ENCODE data around the gene VWC2.

The VWC2 gene

GRCh38 chr7:49775065-49775948 lies 1.9 kb downstream of the VWC2 start:
- no peak overlapping the region for H3K4me3 Mint-ChIP-seq
- peaks cover 72% of the 10 kb centered on the region for H3K27me3 Mint-ChIP-seq
- H3K27ac Mint-ChIP-seq, result no peak overlapping the region
- H3K4me1 Mint-ChIP-seq (ENCODE audit: low read depth), result peaks cover 9% of the 10 kb centered on the region
- no peaks in the 10 kb centered on the region for H3K36me3 Mint-ChIP-seq (ENCODE audit: low read depth)
- no peak for DNase-seq
- H3K9me3 Mint-ChIP-seq, result no peaks in the 10 kb centered on the region

DNA sequence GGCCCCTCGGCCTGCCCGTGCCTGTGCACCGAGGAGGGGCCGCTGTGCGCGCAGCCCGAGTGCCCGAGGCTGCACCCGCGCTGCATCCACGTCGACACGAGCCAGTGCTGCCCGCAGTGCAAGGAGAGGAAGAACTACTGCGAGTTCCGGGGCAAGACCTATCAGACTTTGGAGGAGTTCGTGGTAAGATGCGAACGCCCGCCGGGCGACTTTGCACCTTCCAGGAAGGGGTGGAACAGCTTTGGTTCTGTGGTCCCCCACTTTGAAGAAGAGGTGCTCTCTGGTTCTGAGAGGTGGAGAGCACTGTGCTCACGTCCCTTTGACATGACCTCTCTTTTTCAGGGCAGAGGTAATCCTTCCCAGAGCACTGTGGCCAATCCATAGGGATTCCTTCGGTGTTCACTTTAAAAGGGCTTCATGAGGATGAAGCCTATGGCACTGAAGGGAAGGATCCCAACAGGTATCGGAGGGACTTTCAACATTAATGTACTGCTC lies 2.6 kb downstream of the VWC2 start:
- DNase-seq, result no peak
- no peaks in the 10 kb centered on the region for H3K36me3 Mint-ChIP-seq (ENCODE audit: low read depth)
- H3K4me3 Mint-ChIP-seq, result no peak overlapping the region
- H3K27me3 Mint-ChIP-seq, result peaks cover 71% of the 10 kb centered on the region
- H3K4me1 Mint-ChIP-seq (ENCODE audit: low read depth), result peaks cover 9% of the 10 kb centered on the region
- H3K9me3 Mint-ChIP-seq, result no peaks in the 10 kb centered on the region
- no peak overlapping the region for H3K27ac Mint-ChIP-seq

GRCh38 chr7:49776994-49777393 lies 3.6 kb downstream of the VWC2 start:
- Mint-ChIP-seq H3K9me3 (no peaks in the 10 kb centered on the region), H3K27me3 (peaks cover 63% of the 10 kb centered on the region), H3K27ac (no peak overlapping the region), H3K4me3 (no peak overlapping the region), H3K36me3 (ENCODE audit: low read depth) (no peaks in the 10 kb centered on the region), H3K4me1 (ENCODE audit: low read depth) (peaks cover 9% of the 10 kb centered on the region)
- no peak for DNase-seq

- H3K4me3 Mint-ChIP-seq, result no peak overlapping the region
- H3K36me3 Mint-ChIP-seq (ENCODE audit: low read depth), result no peaks in the 10 kb centered on the region
- peaks cover 3% of the 10 kb centered on the region for H3K4me1 Mint-ChIP-seq (ENCODE audit: low read depth)
- H3K27me3 Mint-ChIP-seq, result peaks cover 49% of the 10 kb centered on the region
- no peak overlapping the region for H3K27ac Mint-ChIP-seq
- H3K9me3 Mint-ChIP-seq, result no peaks in the 10 kb centered on the region
- no peak for DNase-seq
Observed at GRCh38 chr7:49778731-49779270, 5.4 kb downstream of the VWC2 start.

DNA sequence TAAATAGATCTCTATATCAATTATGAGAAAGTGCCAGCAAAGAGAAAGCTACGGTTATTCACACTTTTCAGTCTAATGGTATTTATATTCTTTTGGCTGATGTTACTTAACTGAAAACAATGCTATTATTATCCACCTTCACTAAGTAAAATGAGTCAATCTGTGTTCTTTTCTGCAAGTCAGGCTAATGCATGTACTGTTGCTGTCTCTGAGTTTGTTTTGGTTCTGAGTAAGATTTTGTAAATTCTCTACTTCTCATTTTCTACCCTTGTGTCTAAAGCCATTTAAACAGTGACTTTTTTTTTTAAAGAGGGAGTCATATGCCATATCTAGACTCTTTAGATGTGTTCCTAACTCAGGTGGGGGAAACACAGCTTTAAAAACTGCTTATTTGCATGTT lies 7.5 kb downstream of the VWC2 start:
- no peaks in the 10 kb centered on the region for H3K9me3 Mint-ChIP-seq
- H3K27ac Mint-ChIP-seq, result no peak overlapping the region
- DNase-seq, result no peak
- H3K4me1 Mint-ChIP-seq (ENCODE audit: low read depth), result no peaks in the 10 kb centered on the region
- peaks cover 34% of the 10 kb centered on the region for H3K27me3 Mint-ChIP-seq
- no peak overlapping the region for H3K4me3 Mint-ChIP-seq
- H3K36me3 Mint-ChIP-seq (ENCODE audit: low read depth), result no peaks in the 10 kb centered on the region

DNA sequence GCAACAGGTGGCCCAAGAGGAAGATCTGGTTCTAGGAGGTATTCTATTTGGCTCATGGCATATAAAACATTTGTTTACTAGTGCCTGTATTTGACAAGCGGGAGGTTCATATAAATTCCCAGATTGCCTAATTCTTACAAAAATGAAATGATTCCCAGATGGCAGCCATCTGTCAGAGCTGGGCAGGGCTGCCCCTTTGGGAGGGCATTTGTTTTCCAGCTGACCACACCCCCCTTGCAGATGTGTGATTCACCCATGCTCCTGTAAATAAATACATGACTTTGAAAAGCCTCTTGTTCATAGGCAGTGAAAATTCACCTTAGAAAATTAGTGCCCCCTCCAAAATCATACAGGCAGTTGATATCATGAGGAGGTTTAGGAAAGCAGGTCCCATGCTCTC lies 8.6 kb downstream of the VWC2 start:
- Mint-ChIP-seq H3K27ac (no peak overlapping the region), H3K27me3 (peaks cover 24% of the 10 kb centered on the region), H3K4me3 (no peak overlapping the region), H3K4me1 (ENCODE audit: low read depth) (no peaks in the 10 kb centered on the region), H3K9me3 (no peaks in the 10 kb centered on the region), H3K36me3 (ENCODE audit: low read depth) (no peaks in the 10 kb centered on the region)
- DNase-seq, result no peak

DNA sequence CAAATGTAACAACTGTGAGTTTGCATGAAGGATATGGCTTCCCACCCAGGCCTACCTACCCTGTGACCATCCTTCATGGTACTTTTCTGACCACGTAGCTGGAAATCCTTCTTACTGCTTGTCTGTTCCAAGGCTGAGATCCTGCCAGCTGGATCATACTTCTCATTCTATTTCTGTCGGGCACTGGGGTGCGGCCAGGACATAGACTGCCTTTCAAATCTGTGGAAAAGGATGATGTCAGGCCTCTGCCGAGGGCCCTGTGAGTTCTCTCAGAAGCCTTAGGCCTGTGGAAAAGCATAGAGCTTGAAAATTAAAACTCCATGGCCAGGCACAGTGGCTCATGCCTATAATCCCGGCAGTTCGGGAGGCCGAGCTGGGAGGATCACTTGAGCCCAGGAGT lies 10.0 kb downstream of the VWC2 start:
- H3K4me3 Mint-ChIP-seq, result no peak overlapping the region
- no peaks in the 10 kb centered on the region for H3K4me1 Mint-ChIP-seq (ENCODE audit: low read depth)
- no peak overlapping the region for H3K27ac Mint-ChIP-seq
- H3K27me3 Mint-ChIP-seq, result peaks cover 13% of the 10 kb centered on the region
- peaks cover 3% of the 10 kb centered on the region for H3K9me3 Mint-ChIP-seq
- no peak for DNase-seq
- H3K36me3 Mint-ChIP-seq (ENCODE audit: low read depth), result no peaks in the 10 kb centered on the region

GRCh38 chr7:49787980-49788379 lies 14.5 kb downstream of the VWC2 start:
- Mint-ChIP-seq H3K4me1 (ENCODE audit: low read depth) (no peaks in the 10 kb centered on the region), H3K9me3 (peaks cover 5% of the 10 kb centered on the region), H3K27me3 (no peaks in the 10 kb centered on the region), H3K4me3 (no peak overlapping the region), H3K27ac (no peak overlapping the region), H3K36me3 (ENCODE audit: low read depth) (no peaks in the 10 kb centered on the region)
- DNase-seq, result no peak

DNA sequence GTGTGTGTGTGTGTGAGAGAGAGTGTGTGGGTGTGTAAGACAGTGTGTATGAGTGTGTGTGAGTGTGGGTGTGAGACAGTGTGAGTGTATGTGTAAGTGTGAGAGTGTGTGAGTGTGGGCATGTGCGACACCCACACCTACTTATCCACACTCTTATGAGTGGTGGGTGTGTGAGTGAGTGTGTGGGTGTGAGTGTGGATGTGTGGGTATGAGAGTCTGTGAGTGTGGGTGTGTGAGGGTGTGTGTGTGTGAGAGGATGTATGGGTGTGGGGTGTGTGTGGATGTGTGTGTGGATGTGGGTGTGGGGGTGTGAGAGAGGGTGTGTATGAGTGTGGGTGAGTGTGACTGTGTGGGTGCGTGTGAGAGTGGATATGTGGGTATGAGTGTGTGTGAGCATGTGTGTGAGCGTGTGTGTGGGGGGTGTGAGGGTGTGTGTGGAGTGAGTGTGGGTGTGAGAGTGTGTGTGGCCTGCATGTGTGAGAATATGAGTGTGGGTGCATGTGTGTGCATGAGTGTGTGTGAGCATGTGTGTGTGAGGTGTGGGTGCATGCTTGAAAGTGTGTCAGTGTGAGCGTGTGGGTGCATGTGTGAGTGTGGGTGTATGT lies 15.1 kb downstream of the VWC2 start:
- Mint-ChIP-seq H3K27ac (no peak overlapping the region), H3K4me1 (ENCODE audit: low read depth) (no peaks in the 10 kb centered on the region), H3K9me3 (peaks cover 5% of the 10 kb centered on the region), H3K36me3 (ENCODE audit: low read depth) (no peaks in the 10 kb centered on the region), H3K27me3 (no peaks in the 10 kb centered on the region), H3K4me3 (no peak overlapping the region)
- no peak for DNase-seq

GRCh38 chr7:49789736-49790135 lies 16.3 kb downstream of the VWC2 start:
- H3K27me3 Mint-ChIP-seq, result no peaks in the 10 kb centered on the region
- H3K4me3 Mint-ChIP-seq, result no peak overlapping the region
- peaks cover 5% of the 10 kb centered on the region for H3K9me3 Mint-ChIP-seq
- no peaks in the 10 kb centered on the region for H3K36me3 Mint-ChIP-seq (ENCODE audit: low read depth)
- no peaks in the 10 kb centered on the region for H3K4me1 Mint-ChIP-seq (ENCODE audit: low read depth)
- DNase-seq, result no peak
- H3K27ac Mint-ChIP-seq, result no peak overlapping the region

DNA sequence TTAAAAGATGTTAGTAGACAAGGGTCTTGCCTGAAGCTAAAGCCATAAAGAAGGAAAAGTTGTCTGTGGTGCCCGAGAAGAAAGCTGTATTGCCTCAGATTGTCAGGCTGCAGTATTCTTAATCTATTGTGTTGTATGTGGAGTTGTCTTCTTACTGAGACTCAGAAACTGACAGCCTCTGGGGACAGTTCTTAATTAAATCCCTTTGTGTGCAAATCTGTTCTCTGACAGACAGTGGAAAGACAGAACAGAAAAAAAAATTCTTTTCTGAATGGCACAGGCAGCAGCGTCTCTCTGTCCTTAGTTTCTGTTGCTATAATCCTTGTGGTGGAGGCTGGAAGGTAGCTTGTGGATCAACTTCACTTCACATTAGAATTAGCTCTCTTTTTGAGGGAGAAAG lies 16.8 kb downstream of the VWC2 start:
- H3K27ac Mint-ChIP-seq, result no peak overlapping the region
- H3K4me1 Mint-ChIP-seq (ENCODE audit: low read depth), result no peaks in the 10 kb centered on the region
- no peaks in the 10 kb centered on the region for H3K27me3 Mint-ChIP-seq
- peaks cover 5% of the 10 kb centered on the region for H3K9me3 Mint-ChIP-seq
- no peaks in the 10 kb centered on the region for H3K36me3 Mint-ChIP-seq (ENCODE audit: low read depth)
- no peak for DNase-seq
- H3K4me3 Mint-ChIP-seq, result no peak overlapping the region

GRCh38 chr7:49791088-49791741 lies 17.8 kb downstream of the VWC2 start:
- Mint-ChIP-seq H3K9me3 (peaks cover 5% of the 10 kb centered on the region), H3K36me3 (ENCODE audit: low read depth) (no peaks in the 10 kb centered on the region), H3K27ac (no peak overlapping the region), H3K4me3 (no peak overlapping the region), H3K4me1 (ENCODE audit: low read depth) (no peaks in the 10 kb centered on the region), H3K27me3 (no peaks in the 10 kb centered on the region)
- no peak for DNase-seq

DNA sequence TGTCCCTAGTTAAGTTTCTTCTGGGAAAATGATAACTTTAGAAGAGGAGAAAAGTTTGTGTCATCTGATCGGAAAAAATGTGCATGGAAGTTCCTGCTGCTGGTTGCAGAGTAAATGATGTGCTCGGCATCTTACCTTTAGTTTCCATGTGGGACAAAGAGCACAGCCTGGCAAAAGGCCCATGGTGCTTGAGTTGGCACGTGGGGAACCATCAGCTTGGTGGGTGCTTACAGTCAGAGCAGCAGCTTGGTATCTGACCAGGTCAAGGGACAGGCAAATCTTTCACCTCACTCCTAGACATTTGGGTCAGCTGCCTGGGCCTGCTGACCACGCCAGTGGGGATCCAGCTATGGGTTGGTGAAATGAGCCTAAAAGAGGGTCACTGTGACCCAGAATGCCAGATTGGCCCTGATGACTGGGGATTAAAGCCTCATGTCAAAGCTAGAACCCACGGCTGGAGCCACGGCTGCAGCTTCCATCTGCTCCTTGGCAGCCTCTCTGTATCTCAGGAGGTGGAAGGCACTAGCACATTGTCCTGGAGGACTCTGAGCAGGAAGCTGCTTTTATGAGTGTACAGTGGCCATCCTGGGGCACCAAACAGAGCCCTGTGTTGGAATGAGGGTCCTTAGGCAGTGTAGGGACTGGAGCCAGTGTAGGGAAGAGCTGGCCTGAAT lies 24.7 kb downstream of the VWC2 start:
- no peaks in the 10 kb centered on the region for H3K4me1 Mint-ChIP-seq (ENCODE audit: low read depth)
- H3K9me3 Mint-ChIP-seq, result no peaks in the 10 kb centered on the region
- no peaks in the 10 kb centered on the region for H3K36me3 Mint-ChIP-seq (ENCODE audit: low read depth)
- DNase-seq, result no peak
- no peaks in the 10 kb centered on the region for H3K27me3 Mint-ChIP-seq
- no peak overlapping the region for H3K27ac Mint-ChIP-seq
- no peak overlapping the region for H3K4me3 Mint-ChIP-seq

- Mint-ChIP-seq H3K4me1 (ENCODE audit: low read depth) (no peaks in the 10 kb centered on the region), H3K36me3 (ENCODE audit: low read depth) (no peaks in the 10 kb centered on the region), H3K27ac (no peak overlapping the region)
Observed at GRCh38 chr7:49800031-49800430, 26.6 kb downstream of the VWC2 start.

More at GRCh38 chr7:49800031-49800430, 26.6 kb downstream of the VWC2 start:
- Mint-ChIP-seq H3K27me3 (no peaks in the 10 kb centered on the region), H3K9me3 (no peaks in the 10 kb centered on the region), H3K4me3 (no peak overlapping the region)
- no peak for DNase-seq

Data from activated T-cell treated with anti-CD3 and anti-CD28 coated beads, Interleukin-2, amount 50 U/mL, for 24 hours (primary cell).